H1 (cell line): ENCODE data around the gene CAMTA1. TPM values are rescaled to one million over a fixed set of nuclear protein-coding genes. Genes with fewer than 3 reads are reported as not detected.

ENCODE experiments used
- EP300 ChIP-seq, 2 experiments: IDR thresholded peaks; 1 replicate in 1 of 2; 2 replicates in 1 of 2; pipeline ENCODE4 v1.6.1; 2011 to 2012; ENCODE audit warnings: low read depth in 2 of 2, low read length in 2 of 2, mild to moderate bottlenecking in 2 of 2, borderline replicate concordance in 1 of 2, inconsistent platforms in 1 of 2, moderate library complexity in 1 of 2
- FOSL1 ChIP-seq: IDR thresholded peaks from 2 replicates; pipeline ENCODE4 v1.6.1; 2011; ENCODE audit warnings: mild to moderate bottlenecking, low read depth, low read length, moderate library complexity; ENCODE audit not compliant: insufficient read depth
- GTF2F1 ChIP-seq: IDR thresholded peaks from 2 replicates; pipeline ENCODE4 v1.6.1; 2012; ENCODE audit warnings: low read depth, low read length, improper control_type of control experiment, borderline replicate concordance
- RXRA ChIP-seq: IDR thresholded peaks from 2 replicates; pipeline ENCODE4 v1.6.1; 2011; ENCODE audit warnings: low read depth, mild to moderate bottlenecking, low read length, moderate library complexity; ENCODE audit not compliant: insufficient read depth
- SIRT6 ChIP-seq: IDR thresholded peaks from one replicate; pipeline ENCODE4 v1.7.1; 2012; ENCODE audit warnings: low read length, inconsistent platforms
- SP1 ChIP-seq: IDR thresholded peaks from 2 replicates; pipeline ENCODE4 v1.6.1; 2011; ENCODE audit warnings: low read depth, low read length
- SP2 ChIP-seq: IDR thresholded peaks from 2 replicates; pipeline ENCODE4 v1.6.1; 2012; ENCODE audit warnings: mild to moderate bottlenecking, low read length, inconsistent platforms
- SP4 ChIP-seq: IDR thresholded peaks from 2 replicates; pipeline ENCODE4 v1.6.1; 2012; ENCODE audit warnings: low read length, inconsistent platforms
- TCF12 ChIP-seq: IDR thresholded peaks from 2 replicates; pipeline ENCODE4 v1.6.1; 2011; ENCODE audit warnings: low read depth, mild to moderate bottlenecking, low read length
- polyA plus RNA-seq, 7 experiments: library from polyadenylated mRNA; depleted of rRNA in 3 of 7; stranded (reverse) in 5 of 7; unstranded in 2 of 7; fragments of >200 nt in 5 of 7; fragments of 200-250 nt in 2 of 7; gene quantifications; 1 replicate in 5 of 7; 2 replicates in 1 of 7; 4 replicates in 1 of 7; pipeline versions ENCODE4 v1.2.1 to v1.2.3, GENCODE V29; 2011 to 2013; ENCODE audit warnings: missing spikeins in 2 of 7, mixed read lengths in 2 of 7
- total RNA-seq: library from RNA; stranded (reverse); fragmentation: NEBNext Ultra II Directional; extraction: Animal tissue kit (Norgen Biotek cat#: 25700); gene quantifications from 2 replicates; pipeline ENCODE4 v1.2.1, GENCODE V29; 2021
- TF ChIP-seq, protein P1 (sequence below): fragments of 300-600 bp; sonication (generic); IDR thresholded peaks from 2 replicates; pipeline ENCODE4 v1.7.1; 2012; ENCODE audit warnings: low read length, moderate library complexity, mild to moderate bottlenecking, inconsistent platforms; ENCODE audit not compliant: insufficient replicate concordance
- TF ChIP-seq, protein P2 (sequence below): IDR thresholded peaks from 2 replicates; pipeline ENCODE4 v1.6.1; 2012; ENCODE audit warnings: low read length, inconsistent platforms

The CAMTA1 gene
- total and polyA plus RNA-seq, 2 of the 8 experiments (the other 6 are each of a cell fraction or from before 2014, with no cell fraction given), result 65.0 to 119 TPM

DNA sequence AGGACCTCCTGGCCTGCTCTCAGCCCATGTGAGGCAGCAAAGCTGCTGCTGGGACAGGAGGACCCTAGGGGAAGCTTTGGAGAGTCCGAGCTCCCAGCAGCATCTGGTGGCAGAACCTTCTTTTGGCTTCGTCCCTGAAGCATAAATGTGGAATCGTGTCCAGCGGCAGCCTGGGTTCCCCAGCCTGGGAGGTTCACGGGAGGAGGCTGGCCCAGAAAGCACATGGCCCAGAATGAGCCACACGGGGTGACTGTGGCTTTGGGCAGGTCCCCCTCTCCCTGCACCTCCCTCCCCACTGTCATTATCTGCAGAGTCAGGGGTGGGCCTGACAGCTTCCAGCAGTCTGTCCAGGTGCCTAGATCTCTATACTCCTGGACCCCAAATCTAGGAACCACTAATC is 667.8 kb downstream of the CAMTA1 start (continued):
- TF ChIP-seq, protein P1, sequence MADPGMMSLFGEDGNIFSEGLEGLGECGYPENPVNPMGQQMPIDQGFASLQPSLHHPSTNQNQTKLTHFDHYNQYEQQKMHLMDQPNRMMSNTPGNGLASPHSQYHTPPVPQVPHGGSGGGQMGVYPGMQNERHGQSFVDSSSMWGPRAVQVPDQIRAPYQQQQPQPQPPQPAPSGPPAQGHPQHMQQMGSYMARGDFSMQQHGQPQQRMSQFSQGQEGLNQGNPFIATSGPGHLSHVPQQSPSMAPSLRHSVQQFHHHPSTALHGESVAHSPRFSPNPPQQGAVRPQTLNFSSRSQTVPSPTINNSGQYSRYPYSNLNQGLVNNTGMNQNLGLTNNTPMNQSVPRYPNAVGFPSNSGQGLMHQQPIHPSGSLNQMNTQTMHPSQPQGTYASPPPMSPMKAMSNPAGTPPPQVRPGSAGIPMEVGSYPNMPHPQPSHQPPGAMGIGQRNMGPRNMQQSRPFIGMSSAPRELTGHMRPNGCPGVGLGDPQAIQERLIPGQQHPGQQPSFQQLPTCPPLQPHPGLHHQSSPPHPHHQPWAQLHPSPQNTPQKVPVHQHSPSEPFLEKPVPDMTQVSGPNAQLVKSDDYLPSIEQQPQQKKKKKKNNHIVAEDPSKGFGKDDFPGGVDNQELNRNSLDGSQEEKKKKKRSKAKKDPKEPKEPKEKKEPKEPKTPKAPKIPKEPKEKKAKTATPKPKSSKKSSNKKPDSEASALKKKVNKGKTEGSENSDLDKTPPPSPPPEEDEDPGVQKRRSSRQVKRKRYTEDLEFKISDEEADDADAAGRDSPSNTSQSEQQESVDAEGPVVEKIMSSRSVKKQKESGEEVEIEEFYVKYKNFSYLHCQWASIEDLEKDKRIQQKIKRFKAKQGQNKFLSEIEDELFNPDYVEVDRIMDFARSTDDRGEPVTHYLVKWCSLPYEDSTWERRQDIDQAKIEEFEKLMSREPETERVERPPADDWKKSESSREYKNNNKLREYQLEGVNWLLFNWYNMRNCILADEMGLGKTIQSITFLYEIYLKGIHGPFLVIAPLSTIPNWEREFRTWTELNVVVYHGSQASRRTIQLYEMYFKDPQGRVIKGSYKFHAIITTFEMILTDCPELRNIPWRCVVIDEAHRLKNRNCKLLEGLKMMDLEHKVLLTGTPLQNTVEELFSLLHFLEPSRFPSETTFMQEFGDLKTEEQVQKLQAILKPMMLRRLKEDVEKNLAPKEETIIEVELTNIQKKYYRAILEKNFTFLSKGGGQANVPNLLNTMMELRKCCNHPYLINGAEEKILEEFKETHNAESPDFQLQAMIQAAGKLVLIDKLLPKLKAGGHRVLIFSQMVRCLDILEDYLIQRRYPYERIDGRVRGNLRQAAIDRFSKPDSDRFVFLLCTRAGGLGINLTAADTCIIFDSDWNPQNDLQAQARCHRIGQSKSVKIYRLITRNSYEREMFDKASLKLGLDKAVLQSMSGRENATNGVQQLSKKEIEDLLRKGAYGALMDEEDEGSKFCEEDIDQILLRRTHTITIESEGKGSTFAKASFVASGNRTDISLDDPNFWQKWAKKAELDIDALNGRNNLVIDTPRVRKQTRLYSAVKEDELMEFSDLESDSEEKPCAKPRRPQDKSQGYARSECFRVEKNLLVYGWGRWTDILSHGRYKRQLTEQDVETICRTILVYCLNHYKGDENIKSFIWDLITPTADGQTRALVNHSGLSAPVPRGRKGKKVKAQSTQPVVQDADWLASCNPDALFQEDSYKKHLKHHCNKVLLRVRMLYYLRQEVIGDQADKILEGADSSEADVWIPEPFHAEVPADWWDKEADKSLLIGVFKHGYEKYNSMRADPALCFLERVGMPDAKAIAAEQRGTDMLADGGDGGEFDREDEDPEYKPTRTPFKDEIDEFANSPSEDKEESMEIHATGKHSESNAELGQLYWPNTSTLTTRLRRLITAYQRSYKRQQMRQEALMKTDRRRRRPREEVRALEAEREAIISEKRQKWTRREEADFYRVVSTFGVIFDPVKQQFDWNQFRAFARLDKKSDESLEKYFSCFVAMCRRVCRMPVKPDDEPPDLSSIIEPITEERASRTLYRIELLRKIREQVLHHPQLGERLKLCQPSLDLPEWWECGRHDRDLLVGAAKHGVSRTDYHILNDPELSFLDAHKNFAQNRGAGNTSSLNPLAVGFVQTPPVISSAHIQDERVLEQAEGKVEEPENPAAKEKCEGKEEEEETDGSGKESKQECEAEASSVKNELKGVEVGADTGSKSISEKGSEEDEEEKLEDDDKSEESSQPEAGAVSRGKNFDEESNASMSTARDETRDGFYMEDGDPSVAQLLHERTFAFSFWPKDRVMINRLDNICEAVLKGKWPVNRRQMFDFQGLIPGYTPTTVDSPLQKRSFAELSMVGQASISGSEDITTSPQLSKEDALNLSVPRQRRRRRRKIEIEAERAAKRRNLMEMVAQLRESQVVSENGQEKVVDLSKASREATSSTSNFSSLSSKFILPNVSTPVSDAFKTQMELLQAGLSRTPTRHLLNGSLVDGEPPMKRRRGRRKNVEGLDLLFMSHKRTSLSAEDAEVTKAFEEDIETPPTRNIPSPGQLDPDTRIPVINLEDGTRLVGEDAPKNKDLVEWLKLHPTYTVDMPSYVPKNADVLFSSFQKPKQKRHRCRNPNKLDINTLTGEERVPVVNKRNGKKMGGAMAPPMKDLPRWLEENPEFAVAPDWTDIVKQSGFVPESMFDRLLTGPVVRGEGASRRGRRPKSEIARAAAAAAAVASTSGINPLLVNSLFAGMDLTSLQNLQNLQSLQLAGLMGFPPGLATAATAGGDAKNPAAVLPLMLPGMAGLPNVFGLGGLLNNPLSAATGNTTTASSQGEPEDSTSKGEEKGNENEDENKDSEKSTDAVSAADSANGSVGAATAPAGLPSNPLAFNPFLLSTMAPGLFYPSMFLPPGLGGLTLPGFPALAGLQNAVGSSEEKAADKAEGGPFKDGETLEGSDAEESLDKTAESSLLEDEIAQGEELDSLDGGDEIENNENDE, result no peak
- TF ChIP-seq SP4, result no peak
- no peak for TF ChIP-seq EP300 (IDR thresholded peaks at IDR 0.05; ENCODE audit: borderline replicate concordance in 1 of 2, low read depth in 2 of 2, low read length in 2 of 2)
- no peak for TF ChIP-seq FOSL1
- TF ChIP-seq GTF2F1, result no peak
- TF ChIP-seq, protein P2, sequence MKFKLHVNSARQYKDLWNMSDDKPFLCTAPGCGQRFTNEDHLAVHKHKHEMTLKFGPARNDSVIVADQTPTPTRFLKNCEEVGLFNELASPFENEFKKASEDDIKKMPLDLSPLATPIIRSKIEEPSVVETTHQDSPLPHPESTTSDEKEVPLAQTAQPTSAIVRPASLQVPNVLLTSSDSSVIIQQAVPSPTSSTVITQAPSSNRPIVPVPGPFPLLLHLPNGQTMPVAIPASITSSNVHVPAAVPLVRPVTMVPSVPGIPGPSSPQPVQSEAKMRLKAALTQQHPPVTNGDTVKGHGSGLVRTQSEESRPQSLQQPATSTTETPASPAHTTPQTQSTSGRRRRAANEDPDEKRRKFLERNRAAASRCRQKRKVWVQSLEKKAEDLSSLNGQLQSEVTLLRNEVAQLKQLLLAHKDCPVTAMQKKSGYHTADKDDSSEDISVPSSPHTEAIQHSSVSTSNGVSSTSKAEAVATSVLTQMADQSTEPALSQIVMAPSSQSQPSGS, result no peak
- TF ChIP-seq SP2, result no peak
- TF ChIP-seq TCF12, result no peak
- no peak for TF ChIP-seq SIRT6
- no peak for TF ChIP-seq SP1
- TF ChIP-seq RXRA, result no peak
